ENCODE data around the gene MDFIC.

GRCh38 chr7:114933658-114934057, 11.8 kb downstream of the MDFIC start:
- TF ChIP-seq POLR2A (IDR thresholded peaks at IDR 0.05) (no peak), CTCF (IDR thresholded peaks at IDR 0.05) (no peak), EP300 (IDR thresholded peaks at IDR 0.05) (no peak), POLR2AphosphoS5 (IDR thresholded peaks at IDR 0.05) (no peak)

Data from sigmoid colon (tissue), 4 donors.